Panc1 (cell line): ENCODE measurements around the gene KCNQ1.

Experiments used
- TF ChIP-seq, protein P1 (sequence below), 2 experiments: IDR thresholded peaks; 2 replicates each; pipeline ENCODE4 v1.6.1; 2011 to 2012; ENCODE audit warnings: low read depth in 2 of 2, control low read depth in 1 of 2, low read length in 1 of 2, mild to moderate bottlenecking in 1 of 2, moderate library complexity in 1 of 2; ENCODE audit not compliant: insufficient read depth in 1 of 2
- TF ChIP-seq, protein P2 (sequence below): fragments of 450-650 bp; IDR thresholded peaks from 2 replicates; pipeline ENCODE4 v1.5.1; 2017; ENCODE audit warnings: mild to moderate bottlenecking

DNA sequence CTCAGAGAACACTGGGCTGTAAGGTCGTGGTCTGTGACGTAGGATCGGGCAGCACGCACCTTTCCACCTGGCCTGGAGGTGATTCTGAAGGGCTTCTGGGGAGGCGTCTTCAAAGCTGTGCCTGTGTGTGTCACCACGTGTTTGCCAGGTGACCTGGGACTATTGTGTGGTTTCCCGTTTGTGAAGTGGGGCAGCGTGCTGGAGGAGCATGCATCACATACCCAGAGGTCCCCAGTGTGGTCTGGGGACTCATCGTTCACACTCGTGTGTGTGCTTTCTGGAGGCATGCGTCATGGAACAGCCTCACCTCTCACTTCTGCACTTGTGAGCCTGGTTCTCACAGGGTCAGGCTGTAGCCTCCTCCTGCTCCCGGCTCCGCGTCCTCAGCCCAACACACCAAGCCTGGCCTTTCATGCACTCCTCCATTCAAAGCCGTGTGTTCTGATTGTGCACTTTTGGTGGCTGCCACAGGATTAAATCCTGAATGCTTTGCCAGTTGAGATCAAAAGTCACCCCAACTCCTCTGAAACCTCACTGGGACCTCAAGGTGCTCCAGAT lies 148.7 kb downstream of the KCNQ1 start:
- TF ChIP-seq, protein P1, sequence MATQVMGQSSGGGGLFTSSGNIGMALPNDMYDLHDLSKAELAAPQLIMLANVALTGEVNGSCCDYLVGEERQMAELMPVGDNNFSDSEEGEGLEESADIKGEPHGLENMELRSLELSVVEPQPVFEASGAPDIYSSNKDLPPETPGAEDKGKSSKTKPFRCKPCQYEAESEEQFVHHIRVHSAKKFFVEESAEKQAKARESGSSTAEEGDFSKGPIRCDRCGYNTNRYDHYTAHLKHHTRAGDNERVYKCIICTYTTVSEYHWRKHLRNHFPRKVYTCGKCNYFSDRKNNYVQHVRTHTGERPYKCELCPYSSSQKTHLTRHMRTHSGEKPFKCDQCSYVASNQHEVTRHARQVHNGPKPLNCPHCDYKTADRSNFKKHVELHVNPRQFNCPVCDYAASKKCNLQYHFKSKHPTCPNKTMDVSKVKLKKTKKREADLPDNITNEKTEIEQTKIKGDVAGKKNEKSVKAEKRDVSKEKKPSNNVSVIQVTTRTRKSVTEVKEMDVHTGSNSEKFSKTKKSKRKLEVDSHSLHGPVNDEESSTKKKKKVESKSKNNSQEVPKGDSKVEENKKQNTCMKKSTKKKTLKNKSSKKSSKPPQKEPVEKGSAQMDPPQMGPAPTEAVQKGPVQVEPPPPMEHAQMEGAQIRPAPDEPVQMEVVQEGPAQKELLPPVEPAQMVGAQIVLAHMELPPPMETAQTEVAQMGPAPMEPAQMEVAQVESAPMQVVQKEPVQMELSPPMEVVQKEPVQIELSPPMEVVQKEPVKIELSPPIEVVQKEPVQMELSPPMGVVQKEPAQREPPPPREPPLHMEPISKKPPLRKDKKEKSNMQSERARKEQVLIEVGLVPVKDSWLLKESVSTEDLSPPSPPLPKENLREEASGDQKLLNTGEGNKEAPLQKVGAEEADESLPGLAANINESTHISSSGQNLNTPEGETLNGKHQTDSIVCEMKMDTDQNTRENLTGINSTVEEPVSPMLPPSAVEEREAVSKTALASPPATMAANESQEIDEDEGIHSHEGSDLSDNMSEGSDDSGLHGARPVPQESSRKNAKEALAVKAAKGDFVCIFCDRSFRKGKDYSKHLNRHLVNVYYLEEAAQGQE (IDR thresholded peaks at IDR 0.05; ENCODE audit: insufficient read depth in 1 of 2, low read depth in 2 of 2, low read length in 1 of 2) = no peak
- TF ChIP-seq, protein P2, sequence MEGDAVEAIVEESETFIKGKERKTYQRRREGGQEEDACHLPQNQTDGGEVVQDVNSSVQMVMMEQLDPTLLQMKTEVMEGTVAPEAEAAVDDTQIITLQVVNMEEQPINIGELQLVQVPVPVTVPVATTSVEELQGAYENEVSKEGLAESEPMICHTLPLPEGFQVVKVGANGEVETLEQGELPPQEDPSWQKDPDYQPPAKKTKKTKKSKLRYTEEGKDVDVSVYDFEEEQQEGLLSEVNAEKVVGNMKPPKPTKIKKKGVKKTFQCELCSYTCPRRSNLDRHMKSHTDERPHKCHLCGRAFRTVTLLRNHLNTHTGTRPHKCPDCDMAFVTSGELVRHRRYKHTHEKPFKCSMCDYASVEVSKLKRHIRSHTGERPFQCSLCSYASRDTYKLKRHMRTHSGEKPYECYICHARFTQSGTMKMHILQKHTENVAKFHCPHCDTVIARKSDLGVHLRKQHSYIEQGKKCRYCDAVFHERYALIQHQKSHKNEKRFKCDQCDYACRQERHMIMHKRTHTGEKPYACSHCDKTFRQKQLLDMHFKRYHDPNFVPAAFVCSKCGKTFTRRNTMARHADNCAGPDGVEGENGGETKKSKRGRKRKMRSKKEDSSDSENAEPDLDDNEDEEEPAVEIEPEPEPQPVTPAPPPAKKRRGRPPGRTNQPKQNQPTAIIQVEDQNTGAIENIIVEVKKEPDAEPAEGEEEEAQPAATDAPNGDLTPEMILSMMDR = no peak
